ENCODE measurements around the gene PLXNB1.

The PLXNB1 gene

DNA sequence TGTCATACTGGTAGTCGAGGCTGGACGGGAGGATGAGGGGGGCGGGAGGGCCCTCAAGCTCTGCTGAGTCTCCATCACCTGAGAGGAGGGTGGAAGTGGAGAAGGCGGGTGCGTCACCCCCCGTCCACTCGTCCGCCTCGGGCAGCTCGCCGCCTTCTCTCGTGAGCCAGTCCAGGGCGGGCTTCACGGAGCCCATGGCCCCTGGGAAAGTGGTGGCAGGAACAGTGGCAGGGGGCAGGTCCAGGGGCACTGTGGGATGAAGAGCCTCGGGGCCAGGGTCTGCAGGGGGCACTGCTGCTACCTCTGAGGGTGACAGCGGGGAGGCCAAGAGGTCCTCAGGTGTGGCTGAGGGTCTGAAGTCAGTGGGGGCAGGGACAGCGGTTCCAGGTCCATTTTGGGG is 10.3 kb downstream of the PLXNB1 start:
- DNase-seq (ENCODE audit: low read depth in 3 of 3), result no peak

DNA sequence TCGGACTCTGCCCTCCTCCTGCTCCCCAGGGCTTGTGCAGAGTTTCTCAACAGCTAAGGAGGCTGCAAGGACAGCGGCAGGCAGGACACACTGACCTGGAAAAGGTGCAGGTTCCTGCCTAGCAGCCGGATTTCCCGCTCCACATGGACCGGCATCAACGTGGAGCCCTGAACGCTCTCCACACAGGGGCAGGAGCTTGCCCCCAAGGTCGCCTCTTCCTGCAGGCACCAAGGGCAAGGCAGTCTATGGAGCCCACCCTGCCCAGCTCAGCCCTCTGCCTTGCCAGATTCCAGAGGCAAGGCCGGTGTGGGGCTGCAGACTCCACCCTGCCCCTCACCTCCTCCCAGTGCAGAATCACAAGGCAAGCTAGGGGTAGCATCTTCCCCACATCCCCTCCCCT is 10.7 kb downstream of the PLXNB1 start:
- DNase-seq (ENCODE audit: low read depth in 3 of 3), result no peak

GRCh38 chr3:48418651-48419050 is 11.2 kb downstream of the PLXNB1 start:
- DNase-seq (ENCODE audit: low read depth in 3 of 3), result no peak

DNA sequence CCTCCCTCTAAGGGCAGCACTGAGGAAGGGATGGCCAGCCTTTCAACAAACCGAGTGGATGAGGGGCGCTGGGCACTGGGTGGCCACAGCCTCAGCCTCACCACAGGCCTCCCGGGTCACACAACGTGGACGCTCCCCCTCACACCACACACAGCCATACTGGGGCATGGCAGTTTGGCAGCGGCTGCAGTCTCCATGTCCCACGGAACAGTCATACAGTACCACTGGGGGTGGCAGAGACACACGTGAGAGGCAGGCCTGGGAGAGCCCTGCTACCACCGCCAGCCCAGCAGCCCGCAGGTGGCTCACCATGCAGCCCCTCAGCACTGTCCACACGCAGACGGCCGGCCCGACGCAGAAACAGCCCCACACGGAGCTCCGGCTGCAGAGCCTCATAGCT is 11.7 kb downstream of the PLXNB1 start:
- DNase-seq (ENCODE audit: low read depth in 3 of 3), result no peak

GRCh38 chr3:48417529-48418108 is 12.3 kb downstream of the PLXNB1 start:
- DNase-seq (ENCODE audit: low read depth in 3 of 3), result no peak

DNA sequence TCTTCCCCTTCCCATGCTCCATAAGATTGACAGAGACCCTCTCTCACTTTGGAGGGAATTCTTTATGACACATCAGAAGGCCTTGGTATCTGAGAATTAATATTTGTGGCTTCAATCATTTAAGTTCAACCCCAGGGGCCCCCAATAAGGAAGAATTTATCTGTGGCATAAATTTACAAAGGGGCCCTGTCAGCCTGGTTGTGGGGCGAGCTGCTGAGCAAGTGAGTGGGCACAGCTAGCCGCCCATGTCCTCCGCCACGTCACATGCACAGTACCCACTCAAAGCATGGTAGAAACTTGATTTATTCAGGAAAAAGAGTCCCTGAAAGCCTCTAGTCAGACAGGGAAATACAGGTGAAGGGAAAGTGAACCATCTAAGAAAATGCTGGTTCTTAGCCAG is 13.3 kb downstream of the PLXNB1 start:
- no peak for DNase-seq (ENCODE audit: low read depth in 3 of 3)

- no peak for DNase-seq (ENCODE audit: low read depth in 3 of 3)
Measured at GRCh38 chr3:48416091-48416505, 13.8 kb downstream of the PLXNB1 start.

DNA sequence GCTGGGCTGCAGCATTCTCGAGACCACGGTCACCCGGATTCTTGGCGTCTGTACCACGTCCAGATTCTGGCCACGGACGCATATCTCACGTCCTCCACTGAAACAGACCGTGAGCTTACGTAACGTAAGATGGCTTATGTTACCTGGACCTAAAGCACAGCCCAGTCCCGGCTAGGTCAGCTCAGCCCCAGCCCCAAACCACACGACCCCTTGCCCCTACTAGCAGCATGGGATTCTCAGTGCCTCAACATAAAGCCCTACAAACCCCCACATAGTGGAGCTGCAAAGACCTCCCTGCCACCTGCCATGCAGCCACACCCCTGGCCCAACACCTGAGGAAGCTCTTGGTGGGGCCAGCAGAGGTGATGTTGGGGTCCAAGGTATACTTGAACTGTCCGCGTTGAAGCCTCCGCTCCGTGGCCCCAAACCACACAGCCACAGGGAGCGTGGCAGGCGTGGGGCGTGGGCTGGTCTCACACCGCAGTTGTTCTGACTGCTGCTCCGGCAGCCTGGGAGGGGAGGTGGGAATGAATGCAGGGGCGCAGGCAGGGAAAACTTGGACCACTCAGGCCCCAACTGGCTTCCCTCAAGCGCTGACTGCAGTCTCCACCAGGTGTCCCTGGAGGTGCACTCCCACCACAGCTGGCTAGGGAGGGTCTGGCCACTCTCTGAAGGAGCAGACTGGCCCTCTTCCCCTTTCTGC is 14.5 kb downstream of the PLXNB1 start:
- DNase-seq (ENCODE audit: low read depth in 3 of 3), result no peak

GRCh38 chr3:48414376-48415250 is 15.3 kb downstream of the PLXNB1 start:
- DNase-seq (ENCODE audit: low read depth in 3 of 3), result no peak

DNA sequence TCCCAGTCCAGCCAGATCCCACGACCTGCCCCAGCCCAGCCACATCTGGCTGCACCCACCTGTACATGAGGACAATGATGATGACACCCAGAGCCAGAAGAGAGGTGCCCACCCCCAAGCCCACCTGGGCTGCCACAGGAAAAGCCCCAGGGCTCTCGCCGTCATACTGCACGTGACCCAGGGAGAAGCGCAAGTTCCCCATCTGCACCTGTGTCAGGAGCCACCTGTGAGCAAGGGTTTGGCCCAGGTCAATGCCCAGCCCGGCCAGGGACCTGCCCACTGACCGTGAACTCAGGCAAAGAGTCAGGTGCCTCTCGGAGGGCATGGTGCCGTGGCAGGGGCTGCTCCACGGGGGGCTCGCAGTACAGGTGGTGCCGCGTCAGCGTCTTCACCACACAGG is 16.3 kb downstream of the PLXNB1 start:
- DNase-seq (ENCODE audit: low read depth in 3 of 3), result no peak

- no peak for DNase-seq (ENCODE audit: low read depth in 3 of 3)
Measured at GRCh38 chr3:48413086-48413485, 16.8 kb downstream of the PLXNB1 start.

- no peak for DNase-seq (ENCODE audit: low read depth in 3 of 3)
Measured at GRCh38 chr3:48412375-48413001, 17.4 kb downstream of the PLXNB1 start.

DNA sequence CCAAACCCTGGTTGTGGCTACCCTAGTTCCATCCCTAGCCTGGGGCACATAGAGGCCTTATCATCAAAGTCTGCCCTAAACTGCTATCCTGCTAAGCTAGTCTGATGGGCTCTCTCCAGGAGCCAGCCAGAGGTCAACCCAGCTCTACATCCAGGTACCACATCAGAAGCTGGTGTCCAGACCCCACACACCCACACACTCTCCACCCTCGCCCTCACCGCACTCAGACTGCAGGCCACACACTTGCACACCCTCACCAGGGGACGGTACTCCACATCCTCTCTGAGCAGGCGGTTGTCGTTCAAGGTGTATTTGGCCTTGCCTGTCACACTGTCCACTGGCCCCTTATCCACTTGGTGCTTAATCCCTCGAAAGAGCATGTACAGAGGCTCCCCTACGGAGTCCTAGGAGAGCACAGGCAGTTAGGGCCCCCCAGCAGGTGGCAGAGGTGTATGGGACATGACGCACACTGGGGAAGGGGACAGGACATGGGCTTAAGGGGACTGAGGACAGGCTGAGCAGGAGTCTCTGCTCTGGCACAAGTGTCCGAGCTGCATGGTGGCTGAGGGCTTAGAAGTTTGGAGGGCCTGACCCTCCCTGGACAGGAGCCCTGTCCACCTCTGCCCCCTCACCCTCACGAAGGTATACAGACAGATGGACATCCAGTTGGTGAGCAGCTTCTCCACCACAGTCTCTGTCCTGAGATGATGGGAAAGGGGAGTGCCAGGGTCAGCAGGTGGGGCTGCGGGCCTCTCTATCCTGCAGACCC is 18.1 kb downstream of the PLXNB1 start:
- DNase-seq (ENCODE audit: low read depth in 3 of 3), result no peak

DNA sequence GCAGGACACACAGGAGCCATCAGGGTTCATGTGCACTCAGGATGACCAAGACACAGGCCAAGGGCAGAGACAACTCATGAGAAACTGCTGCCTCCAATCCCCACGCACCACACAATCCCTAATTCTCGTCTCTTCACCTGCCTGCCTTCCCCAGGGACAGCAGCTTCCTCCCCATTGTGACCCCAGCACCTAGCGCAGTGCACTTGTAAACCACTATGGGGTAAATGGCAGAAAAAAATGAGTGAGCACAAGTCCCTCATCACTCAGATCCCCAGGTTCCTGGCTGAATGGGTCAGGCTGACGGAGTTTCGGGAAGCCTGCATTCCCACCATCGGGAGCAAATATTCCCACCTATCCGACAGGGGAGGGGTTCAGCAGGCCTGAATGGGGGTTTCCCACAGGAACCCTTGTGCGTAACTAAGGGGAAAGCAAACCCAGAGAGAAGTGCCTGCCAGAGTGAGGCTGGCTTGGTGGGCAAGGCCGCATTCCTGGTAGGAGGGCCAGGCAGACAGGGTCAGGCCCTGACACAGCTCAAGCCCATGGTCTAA is 18.8 kb downstream of the PLXNB1 start:
- DNase-seq (ENCODE audit: low read depth in 3 of 3), result no peak

DNA sequence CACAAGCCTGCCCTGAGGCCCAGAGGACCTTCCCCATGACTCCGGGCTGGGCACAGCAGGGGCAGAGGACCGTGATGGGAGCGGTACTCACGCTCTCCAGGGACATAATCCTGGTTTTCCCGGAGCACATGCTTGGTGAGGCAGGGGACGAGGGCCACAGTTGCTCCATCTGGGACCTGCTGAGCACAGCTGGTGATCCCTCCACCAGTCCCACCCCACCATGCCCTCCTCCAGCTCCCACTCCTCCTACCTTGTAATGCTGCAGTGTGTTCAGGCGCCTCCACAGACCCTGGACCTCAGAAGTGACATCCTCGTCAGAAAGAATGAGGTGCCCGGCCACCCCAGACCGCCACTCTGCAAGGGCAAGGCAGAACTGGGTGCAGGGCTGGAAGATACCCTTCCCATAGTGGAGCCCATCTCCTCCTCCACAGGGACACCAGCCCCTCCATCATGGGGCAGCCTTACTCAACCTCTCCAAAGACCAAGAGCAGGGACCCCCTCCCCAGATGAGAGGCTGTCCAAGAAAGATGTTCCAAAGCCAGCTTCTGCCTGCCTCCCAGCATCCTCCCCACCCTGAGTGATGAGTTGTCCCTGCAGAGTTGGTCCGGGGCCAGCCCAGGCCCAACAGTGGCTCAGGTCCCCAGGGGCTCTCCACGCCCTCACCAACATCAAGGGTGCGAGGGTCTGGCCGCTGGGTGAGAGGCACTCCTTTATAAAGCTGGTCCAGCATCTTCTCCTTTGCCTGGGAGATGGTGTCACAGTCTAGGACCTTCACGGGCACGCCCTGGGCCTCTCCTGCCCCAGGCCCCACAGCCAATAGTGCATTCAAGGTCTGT is 19.5 kb downstream of the PLXNB1 start:
- DNase-seq (ENCODE audit: low read depth in 3 of 3), result no peak

- no peak for DNase-seq (ENCODE audit: low read depth in 3 of 3)
Measured at GRCh38 chr3:48409291-48410201, 20.3 kb downstream of the PLXNB1 start.

DNA sequence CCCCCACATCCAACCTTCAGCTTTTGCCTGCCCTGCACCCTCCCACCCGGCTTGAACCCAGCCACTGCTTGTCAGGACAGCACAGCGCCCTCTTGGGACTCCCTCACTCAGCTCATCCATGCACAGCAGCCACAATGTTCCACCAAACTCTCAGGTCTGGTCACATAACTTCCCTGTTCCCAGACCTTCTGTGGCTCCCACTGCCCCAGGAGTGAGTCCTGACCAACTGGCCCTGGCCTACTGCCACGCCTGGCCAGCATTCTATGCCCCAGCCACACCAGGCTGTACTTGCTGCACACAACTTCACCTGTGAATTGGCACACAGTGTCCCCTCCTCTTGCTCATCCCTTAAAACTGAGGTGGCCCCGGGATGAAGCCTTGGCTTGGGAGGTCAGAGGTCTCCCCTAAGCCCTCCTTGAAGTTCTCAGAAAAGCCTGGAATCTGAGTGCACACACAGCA is 21.0 kb downstream of the PLXNB1 start:
- no peak for DNase-seq (ENCODE audit: low read depth in 3 of 3)

GRCh38 chr3:48407542-48408099 is 22.3 kb downstream of the PLXNB1 start:
- DNase-seq (ENCODE audit: low read depth in 3 of 3), result no peak
